Femur (tissue), 1 donor: Measurements from ENCODE around the gene NPY4R.
"Not testable (repeated sequence)": the region's sequence is repeated elsewhere in the genome, so short reads cannot be mapped to it uniquely, and the experiment has no call there.

Source experiments
- DNase-seq: peaks from one replicate; pipeline ENCODE4 v3.0.0-alpha.2; 2017

Gene NPY4R

GRCh38 chr10:46451365-46451764, 14.4 kb downstream of the NPY4R start:
- DNase-seq = not testable (repeated sequence)

DNA sequence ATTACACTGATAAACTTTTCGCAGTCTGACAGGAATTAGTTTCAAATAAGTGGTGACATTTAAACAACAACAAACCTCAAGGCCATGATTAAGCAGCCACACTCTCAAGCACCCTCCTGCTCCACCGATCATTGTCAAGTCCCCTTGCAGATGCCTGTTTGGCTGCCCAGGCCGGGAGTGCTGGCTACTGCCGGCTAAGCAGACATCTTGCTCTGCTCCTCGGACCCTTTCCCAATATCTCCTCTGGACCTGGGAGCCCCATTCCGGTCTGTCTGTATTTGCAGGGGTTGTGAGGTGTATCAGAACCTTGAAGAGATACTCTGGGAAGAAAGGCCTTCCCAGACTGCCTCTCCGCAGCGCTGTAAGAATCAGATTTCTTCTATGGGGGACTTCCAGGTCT, 14.9 kb downstream of the NPY4R start:
- not testable (repeated sequence) for DNase-seq

- not testable (repeated sequence) for DNase-seq
These were observed 18.3 kb downstream of the NPY4R start for GRCh38 chr10:46447439-46447838.

- DNase-seq = not testable (repeated sequence)
These were observed 20.2 kb downstream of the NPY4R start for GRCh38 chr10:46445389-46446122.

DNA sequence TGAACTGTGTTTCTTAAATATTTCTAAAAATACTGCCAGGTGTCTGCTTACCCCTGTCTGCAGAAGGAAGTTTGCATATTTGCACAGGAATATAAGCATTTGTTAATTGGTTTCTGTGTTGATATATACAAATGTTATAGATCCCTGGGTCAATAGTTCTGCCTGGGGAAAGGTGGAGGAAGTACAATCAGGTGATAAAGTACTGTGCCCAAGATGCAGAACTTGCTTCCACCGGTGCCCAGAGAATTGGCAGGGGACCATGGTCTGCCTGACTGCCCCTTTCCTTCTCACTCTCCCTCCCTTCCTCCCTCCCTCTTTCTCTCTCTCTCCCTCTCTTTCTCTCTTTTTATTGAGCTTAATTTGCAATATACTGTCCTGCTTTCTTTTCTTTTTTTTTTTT, 22.3 kb downstream of the NPY4R start:
- DNase-seq = not testable (repeated sequence)

- not testable (repeated sequence) for DNase-seq
These were observed 23.0 kb downstream of the NPY4R start for GRCh38 chr10:46442706-46443275.

DNA sequence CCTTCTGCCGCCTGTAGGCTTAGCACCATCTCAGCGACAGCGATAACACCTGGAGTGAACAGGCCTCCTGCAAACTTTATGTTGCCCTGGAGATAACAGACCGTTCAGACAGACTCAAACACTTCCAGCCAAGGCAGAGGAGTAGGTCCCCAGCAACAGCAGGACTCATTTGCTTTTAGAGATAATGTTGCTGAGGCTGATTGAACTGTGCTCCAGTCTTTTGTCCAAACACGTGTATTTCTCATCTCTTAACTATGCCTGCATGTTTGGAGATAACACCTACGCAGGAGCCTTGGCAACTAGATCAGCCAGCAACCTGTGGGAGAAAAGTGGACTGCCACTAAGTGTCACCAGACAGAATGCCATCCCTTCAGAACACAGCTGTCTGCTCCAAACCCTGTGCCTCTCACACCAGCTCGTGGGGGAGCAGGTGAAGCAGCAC, 23.9 kb downstream of the NPY4R start:
- not testable (repeated sequence) for DNase-seq

- not testable (repeated sequence) for DNase-seq
These were observed 24.8 kb downstream of the NPY4R start for GRCh38 chr10:46440942-46441341.

DNA sequence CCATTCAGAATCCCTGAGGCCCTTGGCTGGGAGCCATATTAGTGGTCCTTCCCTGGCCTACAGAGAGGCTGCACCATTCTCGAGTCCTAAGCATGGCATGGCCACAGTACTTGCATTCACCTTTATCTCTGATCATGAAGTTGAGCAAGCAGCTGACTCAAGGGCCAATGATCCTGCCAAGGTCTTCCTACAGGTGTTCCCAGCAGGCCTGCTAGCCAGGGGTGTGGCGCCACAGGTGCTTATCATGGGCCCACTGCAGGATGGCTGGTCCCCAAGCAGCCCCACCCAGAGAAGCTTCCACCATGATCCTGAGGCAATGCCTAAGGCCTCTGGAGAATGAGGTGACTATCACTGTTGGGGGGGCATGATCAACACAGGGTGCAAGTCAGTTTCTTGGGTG, 42.2 kb downstream of the NPY4R start:
- not testable (repeated sequence) for DNase-seq

- not testable (repeated sequence) for DNase-seq
These were observed 46.0 kb downstream of the NPY4R start for GRCh38 chr10:46419570-46420379.

DNA sequence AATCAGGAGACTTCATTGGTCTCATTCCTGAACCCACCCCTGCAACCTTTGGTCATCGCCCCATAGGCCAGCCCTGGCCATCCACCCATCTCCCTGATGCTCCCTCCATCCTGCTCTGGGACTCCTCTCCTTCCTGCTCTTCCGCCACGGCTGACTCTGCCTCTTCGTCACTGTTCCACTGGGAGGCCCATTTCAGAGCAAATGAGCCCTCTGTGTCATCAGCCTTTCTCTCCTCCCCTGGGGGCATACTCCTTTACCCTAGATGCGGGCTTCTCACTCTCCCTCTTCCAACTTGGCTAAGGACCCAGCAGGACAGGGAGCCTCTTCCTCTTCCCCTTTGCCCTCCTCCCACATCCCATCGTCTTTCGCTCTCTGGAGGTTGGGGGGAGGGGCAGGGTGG, 47.5 kb downstream of the NPY4R start:
- DNase-seq = not testable (repeated sequence)

DNA sequence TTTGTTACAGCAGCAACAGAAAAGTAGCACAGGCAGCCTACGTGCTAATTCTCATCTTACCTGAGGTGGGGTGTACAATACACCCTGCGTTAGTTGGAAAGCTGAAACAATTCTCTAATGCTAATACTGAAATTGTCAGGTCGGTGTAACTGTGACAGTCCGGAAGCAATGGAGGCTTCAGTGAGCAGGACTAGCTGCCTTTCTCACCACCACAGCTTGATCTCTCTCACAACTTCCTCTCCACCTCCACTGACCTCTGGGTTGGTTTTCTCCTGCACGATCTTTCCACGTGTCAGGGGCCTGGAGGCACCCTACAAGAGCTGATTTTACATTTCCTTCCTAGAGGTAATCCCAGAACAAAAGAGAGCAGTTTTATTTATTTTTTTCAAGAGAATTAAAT, 50.5 kb downstream of the NPY4R start:
- not testable (repeated sequence) for DNase-seq

DNA sequence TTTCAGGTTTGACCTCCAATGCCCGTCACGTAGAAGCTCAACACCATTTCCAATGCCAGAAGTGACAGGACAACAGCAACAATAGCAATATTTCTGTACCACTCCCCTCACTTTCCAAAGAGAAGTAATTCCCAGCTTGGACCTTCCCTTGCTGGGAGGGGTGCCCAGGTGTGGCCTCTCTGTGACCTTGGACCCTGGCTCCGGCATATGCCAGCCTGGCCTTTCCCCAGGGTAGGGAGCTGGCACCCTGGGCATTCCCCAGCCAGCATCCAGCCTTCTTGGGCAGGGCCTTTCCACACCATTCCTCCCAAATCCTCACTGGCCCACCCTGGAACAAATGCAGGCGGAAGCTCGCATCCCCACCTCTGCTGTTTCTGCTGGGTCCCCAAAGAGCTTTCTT, 53.1 kb downstream of the NPY4R start:
- not testable (repeated sequence) for DNase-seq

GRCh38 chr10:46411123-46411522, 54.6 kb downstream of the NPY4R start:
- DNase-seq = not testable (repeated sequence)
